Transverse colon (tissue), 4 donors: ENCODE measurements around the gene MTCH1. TPM values are rescaled to one million over a fixed set of nuclear protein-coding genes. Genes with fewer than 3 reads are reported as not detected.

Source experiments
- DNase-seq: peaks from one replicate; pipeline ENCODE4 v3.0.0-alpha.2; 2019
- H3K27ac ChIP-seq, 4 donors: fragments of 200-600 bp; sonication (generic); 2 replicates each; pipeline ENCODE4 v1.5.1; 2016 to 2018; ENCODE audit warnings: inconsistent platforms in 4 of 4
- H3K27me3 ChIP-seq: fragments of 200-600 bp; sonication (generic); 2 replicates; pipeline ENCODE4 v1.5.1; 2017; ENCODE audit warnings: inconsistent platforms
- H3K36me3 ChIP-seq, 4 donors: fragments of 200-600 bp; sonication (generic); 2 replicates each; pipeline ENCODE4 v1.5.1; 2017 to 2019; ENCODE audit warnings: inconsistent platforms in 4 of 4
- H3K4me1 ChIP-seq, 4 donors: fragments of 200-600 bp; sonication (generic); 2 replicates each; pipeline ENCODE4 v1.5.1; 2017 to 2020; ENCODE audit warnings: inconsistent platforms in 4 of 4
- H3K4me3 ChIP-seq, 4 donors: fragments of 200-600 bp; sonication (generic); 1 replicate in 1 of 4; 2 replicates in 3 of 4; pipeline versions ENCODE4 v1.5.1 to v1.6.1; 2017 to 2019; ENCODE audit warnings: inconsistent platforms in 4 of 4
- H3K9me3 ChIP-seq, 2 donors: fragments of 200-600 bp; sonication (generic); 2 replicates each; pipeline ENCODE4 v1.5.1; 2017 to 2019; ENCODE audit warnings: inconsistent platforms in 2 of 2
- EP300 ChIP-seq: sonication (generic); formaldehyde crosslinking; IDR thresholded peaks from one replicate; pipeline ENCODE4 v1.6.1; 2017; ENCODE audit warnings: antibody characterized with exemption, low read depth
- POLR2A ChIP-seq: fragments of 450-650 bp; IDR thresholded peaks from one replicate; pipeline ENCODE4 v1.6.1; 2016; ENCODE audit warnings: antibody characterized with exemption, mild to moderate bottlenecking, moderate library complexity
- POLR2AphosphoS5 ChIP-seq, 3 donors: sonication (generic); formaldehyde crosslinking; IDR thresholded peaks; one replicate each; pipeline ENCODE4 v1.6.1; 2016; ENCODE audit warnings: antibody characterized with exemption in 3 of 3
- WGBS, 2 donors: methylation state at CpG; one replicate each; pipeline ENCODE4 v1.1.5; 2018; ENCODE audit warnings: low coverage in 1 of 2; 5-methylcytosine and 5-hydroxymethylcytosine counted together
- in situ Hi-C, 4 donors: fragments of 200-750 bp; cut with MboI; loops; one replicate each; pipeline versions ENCODE4 v1.15.0 to v1.15.1; 2017; ENCODE audit warnings: low sequenced_read_pairs in 3 of 4, low pct_ligation_motif_present in 1 of 4, low pct_unique_long_range_greater_than_20kb in 1 of 4
- intact Hi-C: fragments of 100-400 bp; cut with DNase I; formaldehyde crosslinking; loops from one replicate; pipeline ENCODE4 v1.15.1; 2023; ENCODE audit warnings: low total_unique reads
- total RNA-seq, 4 donors: library from RNA; depleted of rRNA; stranded (reverse); fragments of >200 nt; gene quantifications; one replicate each; pipeline ENCODE4 v1.1.0, GENCODE V29; 2016
- TF ChIP-seq, protein P1 (sequence below), 5 experiments: fragments of 200-600 bp in 3 of 5; fragments of 450-650 bp in 2 of 5; sonication (generic) in 3 of 5; IDR thresholded peaks; 1 replicate in 2 of 5; 2 replicates in 3 of 5; pipeline ENCODE4 v1.5.1; 2016 to 2017; ENCODE audit warnings: antibody characterized with exemption in 5 of 5, inconsistent platforms in 3 of 5, mild to moderate bottlenecking in 2 of 5, moderate library complexity in 1 of 5

MTCH1 gene
- total RNA-seq, 4 donors from 2014 or later: 123 to 190 (median 152) TPM

DNA sequence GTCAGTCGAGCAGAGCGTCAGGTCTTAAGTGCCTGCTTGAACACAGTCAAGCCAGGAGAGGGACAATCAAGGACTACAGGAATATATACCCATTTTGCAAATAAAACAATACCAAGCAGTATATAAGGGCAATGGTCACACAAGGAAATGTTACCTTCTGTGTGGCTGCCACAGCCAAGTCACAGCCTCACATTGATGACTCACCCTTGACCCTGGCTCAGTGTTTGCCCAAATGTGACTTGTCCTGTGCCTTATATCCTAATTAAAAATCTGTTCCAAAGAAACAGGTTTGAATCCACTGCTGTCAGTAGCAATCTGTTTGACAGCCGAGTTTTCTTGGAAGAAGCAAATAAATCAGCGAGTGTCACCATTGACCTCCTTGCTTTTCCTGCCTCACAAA lies 65.9 kb downstream of the MTCH1 start:
- Histone ChIP-seq H3K4me1 (peaks cover 0 to 23% (median 0%) of the 10 kb centered on the region in 4 donors), H3K4me3 (no peak overlapping the region), H3K36me3 (peaks cover 0 to 25% (median 7%) of the 10 kb centered on the region in 4 donors), H3K9me3 (no peaks in the 10 kb centered on the region), H3K27me3 (no peaks in the 10 kb centered on the region), H3K27ac (peak overlapping the region in 2 of 4 donors; percentile 1 to 49)
- intact Hi-C loops (no loop called here), in situ Hi-C loops (no loop called here)
- TF ChIP-seq POLR2A (no peak), POLR2AphosphoS5 (IDR thresholded peaks at IDR 0.05) (no peak), EP300 (no peak)
- TF ChIP-seq, protein P1, sequence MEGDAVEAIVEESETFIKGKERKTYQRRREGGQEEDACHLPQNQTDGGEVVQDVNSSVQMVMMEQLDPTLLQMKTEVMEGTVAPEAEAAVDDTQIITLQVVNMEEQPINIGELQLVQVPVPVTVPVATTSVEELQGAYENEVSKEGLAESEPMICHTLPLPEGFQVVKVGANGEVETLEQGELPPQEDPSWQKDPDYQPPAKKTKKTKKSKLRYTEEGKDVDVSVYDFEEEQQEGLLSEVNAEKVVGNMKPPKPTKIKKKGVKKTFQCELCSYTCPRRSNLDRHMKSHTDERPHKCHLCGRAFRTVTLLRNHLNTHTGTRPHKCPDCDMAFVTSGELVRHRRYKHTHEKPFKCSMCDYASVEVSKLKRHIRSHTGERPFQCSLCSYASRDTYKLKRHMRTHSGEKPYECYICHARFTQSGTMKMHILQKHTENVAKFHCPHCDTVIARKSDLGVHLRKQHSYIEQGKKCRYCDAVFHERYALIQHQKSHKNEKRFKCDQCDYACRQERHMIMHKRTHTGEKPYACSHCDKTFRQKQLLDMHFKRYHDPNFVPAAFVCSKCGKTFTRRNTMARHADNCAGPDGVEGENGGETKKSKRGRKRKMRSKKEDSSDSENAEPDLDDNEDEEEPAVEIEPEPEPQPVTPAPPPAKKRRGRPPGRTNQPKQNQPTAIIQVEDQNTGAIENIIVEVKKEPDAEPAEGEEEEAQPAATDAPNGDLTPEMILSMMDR (IDR thresholded peaks at IDR 0.05): no peak
- 91 to 100% methylated on average over 2 to 4 of the region's 4 CpGs for WGBS, 2 donors
- DNase-seq: no peak

Other genes starting within 250 kb of the MTCH1 start
- gene CPNE5, start 146.8 kb downstream of the MTCH1 start, total RNA-seq: 1 to 10 TPM in 3 of 4 donors, not detected in 1; 3.0 to 8.3 (median 3.3) TPM
- 1 to 10 TPM in 3 of 4 donors, under 1 TPM in 1; 1.00 to 5.6 (median 3.3) TPM for gene PPIL1, start 111.4 kb downstream of the MTCH1 start, total RNA-seq
- 10 to 100 TPM in 3 of 4 donors, 1 to 10 TPM in 1; 7.8 to 41.8 (median 28.2) TPM for gene C6orf89, start 100.2 kb downstream of the MTCH1 start, total RNA-seq
- gene PI16, start 31.5 kb downstream of the MTCH1 start, total RNA-seq: 1 to 10 TPM in 2 of 4 donors, under 1 TPM in 1, not detected in 1; 0.60 to 5.6 (median 4.0) TPM
- gene FGD2, start 19.5 kb upstream of the MTCH1 start, total RNA-seq: 10 to 100 TPM; 13.1 to 46.4 (median 29.6) TPM
- 100 to 1,000 TPM in 1 of 4 donors, 10 to 100 TPM in 2, 1 to 10 TPM in 1; 6.8 to 102 (median 24.0) TPM for gene PIM1, start 184.0 kb upstream of the MTCH1 start, total RNA-seq